Measurements from ENCODE around the gene SDR42E2.
"Not testable (repeated sequence)": the region's sequence is repeated elsewhere in the genome, so short reads cannot be mapped to it uniquely, and the experiment has no call there.

The SDR42E2 gene

DNA sequence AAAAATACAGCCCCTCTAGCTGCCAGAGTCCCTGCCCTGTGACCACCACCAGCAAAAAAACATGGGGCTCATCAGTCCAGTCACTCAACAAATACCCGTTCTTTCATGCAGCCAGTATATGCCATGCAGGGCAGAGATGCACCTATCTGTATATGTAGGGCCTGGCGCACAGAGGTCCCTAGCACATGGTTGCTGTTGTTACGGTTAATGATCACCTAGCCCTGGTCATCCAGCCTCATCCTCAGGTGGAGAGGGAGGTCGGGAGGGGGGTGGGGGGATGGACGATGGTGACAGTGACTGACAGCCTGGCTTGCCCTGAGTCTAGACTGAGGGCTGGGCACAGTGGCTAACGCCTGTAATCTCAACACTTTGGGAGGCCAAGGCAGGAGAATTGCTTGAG lies 1.5 kb downstream of the SDR42E2 start:
- no peak for DNase-seq

DNA sequence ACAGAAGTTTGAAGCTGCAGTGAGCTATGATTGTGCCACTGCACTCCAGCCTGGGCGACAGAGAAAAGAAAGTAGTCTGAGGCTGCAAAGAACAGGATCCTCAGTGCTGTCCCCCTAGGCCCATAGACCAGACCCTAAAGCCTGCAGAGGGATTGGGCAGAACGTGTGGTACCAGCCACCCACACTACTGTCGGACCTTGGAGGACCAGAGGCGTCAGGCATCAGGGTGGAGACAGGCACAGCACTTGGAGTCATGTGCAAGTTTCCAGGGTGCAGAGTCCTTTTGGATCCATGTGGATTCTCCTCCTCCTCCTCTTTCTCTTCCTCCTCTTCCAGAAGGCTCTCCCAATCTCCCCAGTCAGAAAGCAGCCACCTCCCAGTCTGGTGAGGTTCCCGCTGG lies 2.2 kb downstream of the SDR42E2 start:
- DNase-seq = no peak

DNA sequence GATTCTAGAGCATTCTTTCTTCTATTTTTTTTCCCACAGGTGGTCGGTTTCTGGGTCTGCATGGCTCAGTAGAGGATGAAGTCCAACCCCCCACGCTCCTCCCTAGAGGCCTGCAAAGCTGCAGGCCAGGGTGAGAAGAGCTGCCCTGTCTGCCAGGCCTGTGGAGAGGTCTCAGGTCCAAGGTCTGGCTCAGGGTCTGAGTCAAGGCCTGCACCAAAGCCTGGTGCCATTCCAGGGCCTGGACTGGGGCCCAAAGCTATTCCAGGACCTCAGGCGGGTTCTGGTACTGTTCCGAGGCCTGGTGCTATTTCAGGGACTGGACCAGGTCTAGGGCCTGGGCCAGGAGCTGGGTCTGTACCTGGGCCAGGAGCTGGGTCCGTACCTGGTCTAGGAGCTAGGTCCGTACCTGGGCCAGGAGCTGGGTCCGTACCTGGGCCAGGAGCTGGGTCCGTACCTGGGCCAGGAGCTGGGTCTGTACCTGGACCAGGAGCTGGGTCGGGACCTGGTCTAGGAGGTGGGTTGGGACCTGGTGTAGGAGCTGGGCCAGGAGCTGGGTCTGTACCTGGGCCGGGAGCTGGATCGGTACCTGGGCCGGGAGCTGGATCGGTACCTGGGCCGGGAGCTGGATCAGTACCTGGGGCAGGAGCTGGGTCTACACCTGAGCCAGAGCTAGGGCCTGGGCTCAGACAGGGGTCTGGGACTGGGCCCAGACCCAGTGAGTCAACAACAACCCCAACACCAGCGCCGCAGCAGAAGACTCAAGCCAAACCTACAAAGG lies 3.4 kb downstream of the SDR42E2 start:
- no peak for DNase-seq

DNA sequence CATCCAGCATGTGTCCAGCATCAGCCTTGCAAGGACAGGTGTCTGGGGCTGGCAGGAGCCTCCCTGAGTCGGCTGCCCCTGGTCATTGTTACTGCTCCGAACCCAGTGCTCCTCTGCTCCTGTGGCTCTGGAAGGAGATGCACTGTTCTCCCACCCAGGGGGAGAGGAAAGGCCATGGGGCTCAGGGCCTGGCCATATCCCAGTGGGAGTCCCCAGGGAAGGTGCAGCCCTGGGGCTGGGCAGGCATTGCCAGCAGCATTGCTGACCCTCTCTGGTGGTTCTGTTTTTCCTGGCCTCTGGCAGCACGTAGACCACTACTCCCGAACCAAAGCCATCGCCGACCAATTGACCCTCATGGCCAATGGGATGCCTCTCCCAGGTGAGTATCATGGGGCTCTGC lies 9.6 kb downstream of the SDR42E2 start:
- DNase-seq = no peak

DNA sequence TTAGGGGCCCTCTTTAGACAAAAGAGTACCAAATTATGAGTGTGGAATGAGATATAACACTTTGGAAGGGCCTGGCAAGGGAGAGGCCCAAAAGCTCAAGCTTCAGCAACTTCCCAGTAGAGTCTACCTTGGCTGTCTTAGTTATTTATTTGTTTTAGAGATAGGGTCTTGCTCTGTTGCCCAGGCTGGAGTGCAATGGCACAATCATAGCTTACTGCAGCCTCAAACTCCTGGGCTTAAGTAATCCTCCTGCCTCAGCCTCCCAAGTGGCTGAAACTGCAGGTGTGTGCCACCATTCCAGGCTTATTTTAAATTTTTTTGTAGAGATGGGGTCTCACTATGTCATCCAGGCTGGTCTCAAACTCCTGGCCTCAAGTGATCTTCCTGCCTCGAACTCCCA lies 10.3 kb downstream of the SDR42E2 start:
- not testable (repeated sequence) for DNase-seq

DNA sequence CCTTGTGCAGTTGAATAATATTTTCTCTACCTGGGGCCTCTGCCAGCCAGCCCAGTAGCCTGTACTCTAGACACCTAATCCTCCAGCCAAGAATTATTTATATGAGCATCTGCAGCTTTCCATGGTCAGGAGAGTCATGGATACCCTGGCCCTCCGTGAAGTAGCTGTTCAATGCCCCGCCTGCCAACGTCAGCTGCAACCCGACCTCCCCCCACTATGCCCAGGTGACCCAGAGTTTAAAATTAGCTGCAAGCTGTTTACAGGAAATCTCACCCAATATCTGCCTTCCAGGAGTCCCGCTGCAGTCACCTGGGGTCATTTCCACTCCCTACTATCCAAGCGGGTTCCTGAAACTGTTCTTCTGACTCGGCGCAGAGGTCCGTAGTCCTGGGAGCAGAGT lies 12.3 kb downstream of the SDR42E2 start:
- DNase-seq = no peak

DNA sequence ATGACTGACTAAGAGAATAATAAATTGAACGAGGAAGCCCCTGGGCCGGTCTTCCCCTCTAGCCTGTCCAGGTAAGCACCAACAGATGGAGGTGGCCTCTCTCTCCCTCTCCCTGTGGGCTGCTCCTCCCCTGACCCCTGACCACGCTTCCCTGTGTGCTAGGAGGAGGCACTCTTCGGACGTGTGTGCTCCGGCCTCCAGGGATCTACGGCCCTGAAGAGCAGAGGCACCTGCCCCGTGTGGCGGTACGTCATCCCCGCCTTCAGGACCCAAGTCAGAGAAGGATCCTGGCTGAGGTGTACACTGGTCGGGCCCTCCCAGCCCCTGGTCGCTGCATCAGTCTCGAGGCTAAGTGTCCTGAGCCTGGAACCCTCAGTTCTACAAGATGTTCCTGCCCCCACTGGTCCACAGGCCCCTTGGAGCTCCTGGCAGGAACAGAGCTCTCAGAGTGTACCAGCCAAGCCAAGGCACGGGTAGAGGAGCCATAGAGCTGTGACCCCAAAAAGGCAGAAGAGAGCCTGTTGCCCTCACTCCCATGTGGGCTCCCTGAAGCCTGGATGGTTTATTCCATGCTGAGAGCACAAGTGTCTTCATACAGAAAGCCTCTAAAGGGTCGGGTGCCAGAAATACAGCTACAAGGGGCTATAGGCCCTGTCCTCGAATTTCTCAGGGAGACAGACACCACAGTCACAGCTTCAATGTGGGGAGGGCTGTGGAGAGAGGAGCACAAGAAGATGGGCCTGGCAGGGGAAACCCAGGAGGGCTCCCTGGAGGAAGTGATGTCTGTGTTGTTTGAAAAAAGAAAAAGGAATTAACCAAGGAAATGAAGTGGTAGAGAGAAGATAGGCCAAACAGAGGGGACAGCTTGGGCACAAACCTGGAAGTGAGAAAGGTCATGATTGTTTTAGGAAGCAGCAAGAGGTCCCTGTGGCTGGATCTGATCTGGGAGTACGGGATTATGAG lies 15.9 kb downstream of the SDR42E2 start:
- DNase-seq = no peak

DNA sequence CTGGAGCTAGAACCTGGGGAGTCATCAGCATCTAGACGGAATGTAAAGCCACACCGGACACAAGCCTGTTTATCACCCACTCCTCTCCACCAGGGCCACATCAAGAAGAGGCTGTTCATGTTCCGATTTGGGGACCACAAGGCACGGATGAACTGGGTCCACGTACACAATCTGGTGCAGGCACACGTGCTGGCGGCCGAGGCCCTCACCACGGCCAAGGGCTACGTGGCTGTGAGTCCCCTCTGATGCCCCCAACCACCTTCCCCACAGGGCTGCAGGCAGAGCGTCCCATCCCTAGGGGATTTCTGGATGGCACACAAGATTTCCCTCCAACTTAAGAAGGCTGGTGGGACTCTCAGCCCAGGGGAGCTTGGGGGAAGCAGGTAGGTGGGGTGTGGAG lies 19.1 kb downstream of the SDR42E2 start:
- no peak for DNase-seq

DNA sequence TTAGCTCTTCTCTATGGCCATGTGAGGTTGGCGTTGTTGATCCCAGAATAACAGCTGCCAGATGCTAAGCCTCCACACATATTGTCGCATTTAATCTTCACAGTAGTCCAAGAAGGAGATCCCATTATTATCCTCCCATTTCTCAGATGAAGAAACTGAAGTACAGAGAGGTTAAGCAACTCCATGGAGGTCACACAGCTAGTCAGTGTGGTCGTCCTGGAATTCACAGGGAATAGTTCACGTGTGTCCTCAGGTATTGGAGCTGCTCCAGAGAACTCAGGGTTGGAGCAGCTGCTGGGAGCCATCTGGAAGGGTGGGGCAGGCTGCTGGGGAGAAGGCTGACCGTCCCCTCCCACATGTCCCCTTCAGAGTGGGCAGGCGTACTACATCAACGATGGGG lies 19.5 kb downstream of the SDR42E2 start:
- no peak for DNase-seq

DNA sequence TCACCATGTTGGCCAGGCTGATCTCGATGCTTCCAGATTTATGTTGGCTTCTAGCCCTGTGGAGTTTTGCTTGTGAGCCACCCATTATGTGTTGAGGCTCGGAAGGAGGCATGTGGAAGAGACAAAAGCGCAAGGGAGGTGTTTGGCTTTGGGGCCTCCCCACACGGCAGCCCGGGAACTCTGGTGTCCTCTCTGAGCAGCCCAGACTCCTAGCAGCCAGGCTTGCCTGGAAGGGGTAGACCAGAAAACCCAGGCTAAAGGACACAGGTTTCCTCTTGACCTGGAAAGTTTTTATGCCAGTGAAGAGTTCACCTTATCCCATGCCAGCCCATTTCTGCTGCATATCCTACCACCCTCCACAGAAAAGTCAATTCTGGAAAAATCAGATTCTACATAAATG lies 21.0 kb downstream of the SDR42E2 start:
- no peak for DNase-seq

DNA sequence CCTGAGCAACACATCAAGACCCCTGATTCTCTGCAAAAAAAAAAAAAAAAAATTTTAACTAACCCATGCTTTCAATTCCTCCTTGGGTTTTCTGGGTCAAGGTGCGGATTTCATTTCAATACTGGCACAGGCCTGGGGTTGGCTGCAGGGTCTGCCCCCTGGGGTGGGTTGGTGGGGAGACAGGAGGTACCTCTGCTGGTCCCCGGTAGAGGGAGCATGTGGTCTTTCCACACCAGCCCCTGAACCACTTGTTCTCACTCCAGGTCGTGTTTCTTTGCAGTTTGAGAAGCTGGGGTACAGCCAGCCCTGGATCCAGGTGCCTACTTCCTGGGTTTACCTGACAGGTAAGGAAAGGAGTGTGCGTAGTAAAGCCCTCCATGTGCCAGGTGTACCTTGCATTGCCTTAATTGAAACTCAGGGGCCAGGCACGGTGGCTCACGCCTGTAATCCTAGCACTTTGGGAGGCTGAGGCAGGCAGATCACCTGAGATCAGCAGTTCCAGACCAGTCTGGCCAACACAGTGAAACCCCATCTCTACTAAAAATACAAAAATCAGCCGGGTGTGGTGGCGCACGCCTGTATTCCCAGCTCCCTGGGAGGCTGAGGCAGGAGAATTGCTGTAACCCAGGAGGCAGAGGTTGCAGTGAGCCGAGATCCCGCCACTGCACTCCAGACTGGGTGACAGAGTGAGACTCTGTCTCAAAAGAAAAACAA lies 21.8 kb downstream of the SDR42E2 start:
- DNase-seq = no peak

DNA sequence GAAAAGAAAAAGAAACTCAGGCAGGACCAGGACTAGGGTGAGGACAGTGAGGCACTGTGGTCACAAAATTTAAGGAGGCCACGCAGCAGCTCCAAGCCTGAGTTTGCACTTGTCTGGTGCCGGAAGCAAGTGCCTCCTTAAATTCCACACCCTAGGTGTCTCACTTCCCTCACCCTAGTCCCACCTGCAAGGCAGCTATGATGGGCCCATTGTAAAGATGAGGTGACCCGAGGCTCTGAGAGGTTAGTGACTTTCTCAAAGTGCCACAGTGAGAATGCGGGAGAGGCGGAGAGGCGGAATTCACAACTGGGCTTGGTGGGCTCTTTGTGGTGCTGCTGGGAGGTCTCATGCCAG lies 22.3 kb downstream of the SDR42E2 start:
- no peak for DNase-seq

DNA sequence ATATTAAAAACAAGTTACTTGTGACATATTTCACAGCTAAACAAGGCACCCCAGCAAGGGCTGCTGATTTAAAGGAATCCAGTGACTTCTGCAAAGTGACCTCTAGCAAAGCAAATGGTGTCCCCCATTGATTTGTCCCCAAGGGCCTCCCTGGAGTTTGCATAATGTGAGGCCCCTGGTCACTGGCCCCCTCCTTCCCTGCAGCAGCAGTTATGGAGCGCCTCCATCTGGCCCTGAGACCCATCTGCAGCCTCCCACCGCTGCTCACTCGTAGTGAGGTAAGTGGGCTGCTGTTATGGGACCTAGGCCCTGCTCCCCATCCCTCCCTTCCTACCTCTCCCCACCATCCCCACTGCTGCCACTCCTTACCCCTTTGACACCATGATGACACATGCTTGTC lies 24.2 kb downstream of the SDR42E2 start:
- no peak for DNase-seq

DNA sequence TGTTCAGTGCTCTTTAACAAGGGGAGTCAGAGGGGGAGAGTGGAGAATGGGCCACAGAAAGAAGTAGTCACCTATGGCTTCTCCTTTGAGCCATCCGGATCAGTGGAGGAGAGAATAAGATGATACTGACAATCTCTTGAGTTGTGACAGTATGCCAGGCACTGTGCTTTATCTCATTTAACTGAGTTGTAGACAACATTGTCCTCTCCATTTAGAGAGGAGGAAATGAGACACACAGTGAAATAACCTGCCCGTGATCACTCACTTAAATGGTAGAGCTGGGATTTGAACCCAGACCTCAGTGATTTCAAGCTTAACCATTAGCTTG lies 25.9 kb downstream of the SDR42E2 start:
- no peak for DNase-seq

DNA sequence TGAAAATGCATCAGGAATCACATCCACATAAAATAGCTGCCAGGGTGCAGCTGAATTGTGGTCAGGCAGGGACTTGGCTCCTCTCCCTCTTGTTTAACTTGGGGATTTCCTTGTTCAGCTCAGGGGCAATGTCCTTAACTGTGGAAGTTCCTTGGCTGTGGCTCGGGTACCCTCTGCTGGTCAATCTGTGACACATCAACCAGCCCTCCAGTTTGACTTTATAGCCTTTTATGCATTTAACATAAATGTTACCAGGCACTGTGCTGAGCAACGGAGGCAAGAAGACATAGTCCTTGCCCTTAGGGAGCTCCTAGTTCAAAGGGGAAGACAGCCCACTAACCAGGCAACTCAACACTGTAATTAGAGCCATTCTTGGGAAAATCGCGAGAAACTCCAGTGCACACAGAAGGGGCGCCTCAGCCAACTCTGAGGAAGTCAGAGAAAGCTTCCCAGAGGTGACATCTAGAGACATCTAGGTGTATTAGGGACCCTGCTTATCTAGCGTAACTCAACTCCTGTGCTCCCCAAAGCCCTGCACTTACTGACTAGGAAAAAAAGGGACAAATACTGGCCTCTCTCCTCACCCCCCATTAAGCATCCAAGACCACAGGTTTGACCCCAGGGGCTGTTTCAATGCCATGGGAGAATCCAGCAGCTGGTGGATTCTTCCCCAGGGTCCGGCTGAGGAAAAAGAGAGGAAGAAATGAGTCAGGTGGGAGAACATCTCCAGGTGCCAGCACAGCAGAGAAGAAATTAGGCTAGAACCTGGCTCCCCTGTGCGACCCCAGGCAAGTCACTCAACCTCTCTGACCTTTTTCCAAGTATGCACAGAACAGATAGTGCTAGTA lies 26.5 kb downstream of the SDR42E2 start:
- peak; percentile 55 for DNase-seq

DNA sequence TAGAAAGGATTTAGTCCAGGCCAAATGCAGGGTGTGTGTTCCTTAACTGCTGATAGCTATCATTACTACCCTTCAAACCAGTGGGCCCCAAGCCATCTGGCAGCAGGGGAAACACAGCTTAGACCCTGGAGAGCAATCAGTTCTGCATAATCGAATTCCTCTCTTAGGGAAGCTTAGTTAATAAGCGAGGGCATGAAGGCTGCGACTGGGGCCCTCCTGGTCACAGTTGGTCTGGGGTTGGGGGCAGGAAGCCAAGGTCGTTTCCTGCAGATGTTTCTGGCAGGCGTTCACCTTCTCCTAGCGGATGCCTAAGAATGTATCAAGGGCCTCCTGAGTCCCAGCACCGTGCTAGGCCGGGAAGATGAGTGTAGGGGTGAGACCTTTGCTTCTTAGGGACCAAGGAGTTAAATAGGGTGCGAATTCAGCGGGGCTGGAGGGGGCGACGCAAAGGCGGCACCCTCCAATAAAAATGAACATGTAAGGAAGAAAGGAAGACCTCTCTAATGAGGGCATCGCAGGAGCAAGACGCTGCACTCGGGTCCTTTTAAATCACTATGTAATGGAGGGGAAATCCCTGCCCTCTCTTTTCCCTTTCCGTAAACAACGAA lies 27.3 kb downstream of the SDR42E2 start:
- no peak for DNase-seq

DNA sequence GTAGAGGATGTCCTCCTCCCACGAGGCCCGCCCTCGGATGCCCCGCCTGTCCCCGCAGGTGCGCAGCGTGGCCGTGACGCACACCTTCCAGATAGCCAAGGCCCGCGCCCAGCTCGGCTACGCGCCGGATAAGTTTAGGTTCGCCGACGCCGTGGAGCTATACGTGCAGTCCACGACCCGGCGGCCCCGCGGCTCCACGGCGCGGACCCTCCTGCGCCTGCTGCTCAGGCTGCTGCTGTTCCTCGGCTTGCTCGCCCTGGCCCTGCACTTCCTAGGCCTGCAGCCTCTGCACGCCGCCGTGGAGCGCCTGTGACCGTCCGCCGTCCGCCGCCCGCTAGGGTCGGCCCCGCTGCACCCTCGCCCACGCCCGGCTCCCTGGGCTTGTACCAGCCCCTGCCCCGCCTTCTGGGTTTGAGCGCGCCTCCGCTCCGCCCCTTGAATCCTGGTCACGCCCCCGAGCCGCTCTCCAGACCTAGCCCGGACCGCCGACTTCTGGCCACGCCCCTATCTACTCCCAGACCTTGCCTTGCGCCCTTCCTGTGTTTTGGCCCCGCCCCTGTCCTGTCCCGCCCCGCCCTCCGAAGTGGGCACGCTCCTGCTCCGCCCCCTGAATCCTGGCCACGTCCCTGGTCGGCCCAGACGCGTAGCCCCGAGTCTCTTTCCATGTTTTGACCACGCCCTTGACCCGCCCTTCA lies 27.9 kb downstream of the SDR42E2 start:
- DNase-seq = peak; percentile 93

DNA sequence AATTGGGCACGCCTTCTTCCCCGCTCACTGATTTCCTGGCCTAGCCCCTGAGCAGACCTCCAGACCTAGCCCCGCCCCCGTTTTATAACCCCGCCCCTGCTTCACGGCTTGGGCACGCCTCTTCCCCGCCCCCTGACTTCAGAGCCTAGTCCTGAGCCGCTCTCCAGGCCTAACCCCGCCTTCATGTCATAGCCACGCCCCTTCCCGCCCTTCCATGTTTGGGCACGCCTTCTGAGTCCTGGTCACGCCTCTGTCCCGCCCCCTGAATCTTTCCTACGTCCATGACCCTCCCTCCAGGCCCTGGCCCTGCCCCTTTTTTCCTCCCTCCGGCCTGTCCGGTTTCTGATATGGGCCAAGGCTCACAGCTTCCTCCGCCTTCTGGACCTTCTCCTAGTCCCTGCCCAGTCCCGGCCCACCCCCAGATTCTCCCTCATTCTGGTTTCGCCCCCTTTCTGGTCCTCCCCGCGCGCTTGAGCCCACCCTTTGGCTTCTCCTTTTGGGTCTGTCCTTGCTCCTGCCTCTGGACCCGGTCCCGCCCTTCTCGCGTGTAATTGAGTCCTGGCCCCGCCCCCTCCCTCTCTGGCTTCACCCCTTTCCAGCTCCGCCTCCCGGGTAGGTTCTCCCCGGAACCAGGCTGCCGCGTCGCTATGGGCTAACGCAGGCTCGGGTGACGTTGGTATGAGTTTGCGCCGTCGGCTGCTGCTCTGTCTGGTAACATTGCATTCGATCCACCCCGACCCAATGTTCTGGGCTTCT lies 28.6 kb downstream of the SDR42E2 start:
- peak; percentile 100 for DNase-seq

DNA sequence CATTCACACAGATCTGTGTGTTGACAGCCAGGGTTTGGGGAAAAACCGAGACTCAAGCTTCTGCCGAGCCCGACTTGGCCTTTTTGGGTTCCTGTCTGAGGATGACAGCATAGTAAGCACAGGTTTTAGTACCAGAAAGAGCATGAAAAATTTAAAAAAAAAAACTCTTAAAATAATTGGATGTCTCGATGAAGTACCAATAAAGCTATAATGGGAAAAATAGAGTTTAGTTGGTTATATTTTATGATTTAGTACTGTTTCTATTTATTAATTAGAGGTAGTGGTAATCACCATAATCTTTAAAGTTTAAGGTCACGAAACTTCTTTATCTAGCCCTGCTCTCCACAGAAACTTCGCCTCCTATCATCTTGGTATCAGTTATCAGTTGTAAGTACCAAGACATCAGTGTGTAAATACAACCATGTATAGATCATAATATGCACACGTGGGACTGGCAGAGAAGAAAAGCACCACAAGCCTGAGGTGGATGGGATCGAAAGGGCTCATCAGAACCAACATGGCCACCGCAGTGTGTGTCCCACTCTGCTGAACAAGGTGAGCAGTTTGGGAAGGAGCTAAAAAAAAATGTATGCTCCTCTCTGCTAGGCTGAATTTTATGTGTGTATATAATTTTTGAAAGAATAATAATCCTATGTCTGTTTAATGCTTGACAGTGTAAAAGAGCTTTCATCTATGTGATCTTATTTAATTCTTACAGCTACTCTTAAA lies 29.4 kb downstream of the SDR42E2 start:
- DNase-seq = peak; percentile 35
